ENCODE measurements around the gene CAMTA1. TPM values are rescaled to one million over a fixed set of nuclear protein-coding genes. Genes with fewer than 3 reads are reported as not detected.

Gene CAMTA1
- total and polyA plus RNA-seq, 2 experiments from 2014 or later: 89.0 to 145 TPM

- H3K79me2 ChIP-seq: no peaks in the 10 kb centered on the region
- peak overlapping the region; percentile 70 for H3K27ac ChIP-seq
- peak; percentile 22 for DNase-seq (ENCODE audit: low spot score)
- no peaks in the 10 kb centered on the region for H3K9me2 ChIP-seq (replicated peaks; ENCODE audit: insufficient read depth)
- peaks cover 44% of the 10 kb centered on the region for H3K4me1 ChIP-seq (ENCODE audit: insufficient read depth)
- H2AFZ ChIP-seq: no peak overlapping the region
- 41% methylated on average over 10 of the region's 10 CpGs for WGBS (ENCODE audit: low lambda C conversion rate, missing lambda C conversion rate)
- H3K4me3 ChIP-seq: no peak overlapping the region
- peak overlapping the region; percentile 51 for H3K4me2 ChIP-seq
- no peaks in the 10 kb centered on the region for H3K9me3 ChIP-seq (ENCODE audit: low read depth)
- no peak for TF ChIP-seq EZH2 (IDR thresholded peaks at IDR 0.05; ENCODE audit: borderline replicate concordance)
- TF ChIP-seq EZH2phosphoT487 (IDR thresholded peaks at IDR 0.05; ENCODE audit: low read depth, severe bottlenecking, unreplicated experiment): no peak
- H3K27me3 ChIP-seq: no peaks in the 10 kb centered on the region
- H4K20me1 ChIP-seq (ENCODE audit: insufficient read depth, poor library complexity, severe bottlenecking): no peaks in the 10 kb centered on the region
- H3K36me3 ChIP-seq (replicated peaks; ENCODE audit: insufficient read depth, low read depth): no peaks in the 10 kb centered on the region
Observed at GRCh38 chr1:7334475-7335035, 549.3 kb downstream of the CAMTA1 start.

GRCh38 chr1:7335224-7335879 lies 550.1 kb downstream of the CAMTA1 start:
- no peak for TF ChIP-seq EZH2phosphoT487 (IDR thresholded peaks at IDR 0.05; ENCODE audit: low read depth, severe bottlenecking, unreplicated experiment)
- TF ChIP-seq EZH2 (IDR thresholded peaks at IDR 0.05; ENCODE audit: borderline replicate concordance): no peak
- no peak for TF ChIP-seq CTCF (IDR thresholded peaks at IDR 0.05; ENCODE audit: poor library complexity)
- no peak overlapping the region for H3K4me2 ChIP-seq
- no peak for DNase-seq (ENCODE audit: low spot score)
- H3K9me2 ChIP-seq (replicated peaks; ENCODE audit: insufficient read depth): no peaks in the 10 kb centered on the region
- no peaks in the 10 kb centered on the region for H3K27me3 ChIP-seq
- 60% methylated on average over 13 of the region's 13 CpGs for WGBS (ENCODE audit: low lambda C conversion rate, missing lambda C conversion rate)
- H3K9me3 ChIP-seq (ENCODE audit: low read depth): no peaks in the 10 kb centered on the region
- no peak overlapping the region for H3K4me3 ChIP-seq
- no peaks in the 10 kb centered on the region for H3K79me2 ChIP-seq
- H3K27ac ChIP-seq: peak overlapping the region; percentile 70
- H3K4me1 ChIP-seq (ENCODE audit: insufficient read depth): peaks cover 44% of the 10 kb centered on the region
- H3K36me3 ChIP-seq (replicated peaks; ENCODE audit: insufficient read depth, low read depth): no peaks in the 10 kb centered on the region
- H2AFZ ChIP-seq: no peak overlapping the region
- no peaks in the 10 kb centered on the region for H4K20me1 ChIP-seq (ENCODE audit: insufficient read depth, poor library complexity, severe bottlenecking)

GRCh38 chr1:7338439-7338838 lies 553.2 kb downstream of the CAMTA1 start:
- no peaks in the 10 kb centered on the region for H3K9me3 ChIP-seq (ENCODE audit: low read depth)
- H3K4me2 ChIP-seq: no peak overlapping the region
- no peak overlapping the region for H3K4me3 ChIP-seq
- no peaks in the 10 kb centered on the region for H3K79me2 ChIP-seq
- DNase-seq (ENCODE audit: low spot score): no peak
- no peaks in the 10 kb centered on the region for H3K36me3 ChIP-seq (replicated peaks; ENCODE audit: insufficient read depth, low read depth)
- WGBS (ENCODE audit: low lambda C conversion rate, missing lambda C conversion rate): 91% methylated on average over 7 of the region's 7 CpGs
- no peak overlapping the region for H3K27ac ChIP-seq
- no peak overlapping the region for H2AFZ ChIP-seq
- no peaks in the 10 kb centered on the region for H3K27me3 ChIP-seq
- no peaks in the 10 kb centered on the region for H3K9me2 ChIP-seq (replicated peaks; ENCODE audit: insufficient read depth)
- TF ChIP-seq EZH2 (IDR thresholded peaks at IDR 0.05; ENCODE audit: borderline replicate concordance) (no peak), CTCF (IDR thresholded peaks at IDR 0.05; ENCODE audit: poor library complexity) (no peak), EZH2phosphoT487 (IDR thresholded peaks at IDR 0.05; ENCODE audit: low read depth, severe bottlenecking, unreplicated experiment) (no peak)
- no peaks in the 10 kb centered on the region for H4K20me1 ChIP-seq (ENCODE audit: insufficient read depth, poor library complexity, severe bottlenecking)
- H3K4me1 ChIP-seq (ENCODE audit: insufficient read depth): peaks cover 32% of the 10 kb centered on the region

- peak overlapping the region; percentile 31 for H3K27ac ChIP-seq
- no peak for TF ChIP-seq EZH2 (IDR thresholded peaks at IDR 0.05; ENCODE audit: borderline replicate concordance)
- TF ChIP-seq CTCF (IDR thresholded peaks at IDR 0.05; ENCODE audit: poor library complexity): no peak
- no peak for TF ChIP-seq EZH2phosphoT487 (IDR thresholded peaks at IDR 0.05; ENCODE audit: low read depth, severe bottlenecking, unreplicated experiment)
- H2AFZ ChIP-seq: no peak overlapping the region
- 86% methylated on average over 5 of the region's 5 CpGs for WGBS (ENCODE audit: low lambda C conversion rate, missing lambda C conversion rate)
- no peak for DNase-seq (ENCODE audit: low spot score)
- H3K27me3 ChIP-seq: no peaks in the 10 kb centered on the region
- no peak overlapping the region for H3K4me2 ChIP-seq
- no peaks in the 10 kb centered on the region for H3K9me3 ChIP-seq (ENCODE audit: low read depth)
- H3K9me2 ChIP-seq (replicated peaks; ENCODE audit: insufficient read depth): no peaks in the 10 kb centered on the region
- H3K36me3 ChIP-seq (replicated peaks; ENCODE audit: insufficient read depth, low read depth): no peaks in the 10 kb centered on the region
- peaks cover 26% of the 10 kb centered on the region for H3K4me1 ChIP-seq (ENCODE audit: insufficient read depth)
- H3K4me3 ChIP-seq: no peak overlapping the region
- no peaks in the 10 kb centered on the region for H4K20me1 ChIP-seq (ENCODE audit: insufficient read depth, poor library complexity, severe bottlenecking)
- no peaks in the 10 kb centered on the region for H3K79me2 ChIP-seq
Observed at GRCh38 chr1:7339014-7339413, 553.8 kb downstream of the CAMTA1 start.

Data from hepatocyte (in vitro differentiated cells).